GM20000 (cell line): ENCODE measurements around the gene ATG16L1.
"Not testable (repeated sequence)": the region's sequence is repeated elsewhere in the genome, so short reads cannot be mapped to it uniquely, and the experiment has no call there.

Experiments used
- DNase-seq: peaks from one replicate; pipeline ENCODE4 v3.0.0; 2012; ENCODE audit warnings: low spot score
- CTCF ChIP-seq: IDR thresholded peaks from 2 replicates; pipeline ENCODE4 v1.5.1; 2012; ENCODE audit warnings: mild to moderate bottlenecking, control low read depth; ENCODE audit errors: extremely low read depth, missing control alignments

ATG16L1 gene

GRCh38 chr2:233326500-233326899 lies 75.0 kb downstream of the ATG16L1 start:
- TF ChIP-seq CTCF: no peak
- no peak for DNase-seq

DNA sequence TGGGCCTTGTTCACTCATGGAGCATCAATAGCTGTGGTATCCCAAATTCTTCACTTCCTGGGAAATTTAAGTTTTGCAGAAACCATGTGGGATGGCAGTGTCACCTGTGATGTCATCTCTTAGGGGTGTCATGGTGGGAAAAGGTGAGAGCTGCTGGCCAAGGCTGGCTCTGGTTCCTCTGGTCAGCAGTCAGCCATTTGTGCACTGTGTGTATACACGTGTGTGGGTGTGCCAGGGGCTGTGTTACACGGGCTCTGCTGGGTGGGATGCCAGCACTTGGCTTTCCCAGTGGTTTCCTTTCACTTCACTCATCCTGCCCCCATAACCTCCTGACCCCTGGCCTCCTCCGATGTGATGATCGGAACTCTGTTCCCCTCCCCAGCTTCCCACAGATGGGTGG lies 77.4 kb downstream of the ATG16L1 start:
- TF ChIP-seq CTCF: no peak
- no peak for DNase-seq

DNA sequence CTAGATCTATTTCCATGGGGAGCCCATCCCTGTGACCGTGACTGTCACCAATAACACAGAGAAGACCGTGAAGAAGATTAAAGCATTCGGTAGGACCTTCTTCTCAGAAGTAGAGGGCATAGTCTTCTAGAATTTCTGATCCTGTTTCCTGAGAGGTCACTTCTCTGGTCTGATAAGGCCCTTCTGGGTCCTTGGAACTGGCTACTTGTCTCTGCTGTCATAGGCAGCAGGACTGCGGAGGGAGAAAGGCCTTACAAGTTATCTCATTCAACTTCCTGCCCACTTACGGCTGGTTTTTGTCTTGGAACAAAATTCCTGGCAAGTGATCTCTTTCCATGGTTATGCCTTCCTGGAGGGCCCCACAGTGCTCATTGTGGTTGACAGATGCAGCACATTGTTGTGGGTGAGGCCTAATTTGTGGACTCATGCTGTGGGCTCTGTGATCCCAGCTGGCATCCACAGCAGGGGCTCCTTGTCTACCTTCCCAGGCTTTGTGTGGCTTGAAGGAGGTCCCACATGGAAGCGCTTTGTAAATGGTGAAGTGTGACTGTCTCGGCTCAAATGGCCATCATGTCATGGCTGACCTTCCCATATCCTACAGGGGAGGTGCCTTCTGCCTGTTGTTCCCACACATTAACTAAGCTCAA lies 78.1 kb downstream of the ATG16L1 start:
- DNase-seq: no peak

GRCh38 chr2:233331536-233331935 lies 80.1 kb downstream of the ATG16L1 start:
- TF ChIP-seq CTCF: no peak
- peak; percentile 65 for DNase-seq

More for the DNA sequence above, 78.1 kb downstream of the ATG16L1 start:
- no peak for TF ChIP-seq CTCF

GRCh38 chr2:233332125-233332524 lies 80.7 kb downstream of the ATG16L1 start:
- TF ChIP-seq CTCF: no peak
- DNase-seq: no peak

GRCh38 chr2:233334915-233335314 lies 83.4 kb downstream of the ATG16L1 start:
- no peak for TF ChIP-seq CTCF
- no peak for DNase-seq

- DNase-seq: not testable (repeated sequence)
Measured at GRCh38 chr2:233336091-233336490, 84.6 kb downstream of the ATG16L1 start.

DNA sequence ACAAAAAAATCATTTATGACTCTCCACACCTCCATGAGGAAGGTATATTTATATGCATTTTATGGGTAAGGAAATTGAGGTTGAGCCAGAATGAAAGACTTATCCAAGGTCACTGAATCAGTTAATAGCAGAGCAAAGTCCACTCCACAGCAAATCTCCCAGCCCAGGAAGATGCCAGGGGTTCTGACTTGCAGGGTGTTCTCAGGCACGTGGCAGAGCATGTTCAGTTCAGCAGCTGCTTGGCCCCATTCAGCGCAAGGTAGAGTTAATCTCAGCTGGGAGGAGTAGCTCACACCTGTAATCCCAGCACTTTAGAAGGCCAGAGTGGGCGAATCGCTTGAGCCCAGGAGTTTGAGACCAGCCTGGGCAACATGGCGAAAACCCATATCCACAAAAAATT lies 85.1 kb downstream of the ATG16L1 start:
- TF ChIP-seq CTCF: no peak
- DNase-seq: no peak
